ENCODE data around the gene CLCN7. TPM values are rescaled to one million over a fixed set of nuclear protein-coding genes. Genes with fewer than 3 reads are reported as not detected.

CLCN7 gene
- total and polyA plus RNA-seq, 2 donors (not counting 3 experiments of a cell fraction or from before 2014, with no cell fraction given): 59.8 to 94.9 TPM

- no peak for TF ChIP-seq POLR2A (IDR thresholded peaks at IDR 0.05; ENCODE audit: low read depth, low read length)
- TF ChIP-seq FOS (IDR thresholded peaks at IDR 0.05; ENCODE audit: borderline replicate concordance, insufficient read depth, low read length): no peak
- no peak for TF ChIP-seq POLR2AphosphoS5 (IDR thresholded peaks at IDR 0.05; ENCODE audit: insufficient read depth, low read depth, low read length)
- H3K36me3 ChIP-seq (ENCODE audit: control insufficient read depth in 2 of 2, extremely low read depth in 1 of 2, insufficient read depth in 2 of 2, low read length in 2 of 2): no peaks in the 10 kb centered on the region
- no peak overlapping the region for H3K27ac ChIP-seq (ENCODE audit: insufficient read depth, low read depth, low read length)
- H3K79me2 ChIP-seq (ENCODE audit: control insufficient read depth, insufficient read depth, low read length): no peaks in the 10 kb centered on the region
- no peaks in the 10 kb centered on the region for H3K9me3 ChIP-seq (replicated peaks; ENCODE audit: control insufficient read depth, insufficient read depth, low read length)
- ChIA-PET POLR2A (no interaction called here), CTCF (no interaction called here)
- BruUV-seq (replicated peaks): no TSS peak
- FAIRE-seq (no peak), DNase-seq (ENCODE audit: low read depth, low spot score) (no peak)
- intact Hi-C loops (cut with micrococcal nuclease) (no loop called here), dilution Hi-C loops (cut with MboI; ENCODE audit: extremely low pct_ligation_motif_present, low sequenced_read_pairs) (no loop called here)
- H3K9ac ChIP-seq (replicated peaks; ENCODE audit: extremely low read depth, insufficient read depth, low read length): no peak overlapping the region
- no peak overlapping the region for H3K4me2 ChIP-seq (ENCODE audit: insufficient read depth, low read length)
- H2AFZ ChIP-seq (ENCODE audit: low read depth, low read length): no peak overlapping the region
- no peaks in the 10 kb centered on the region for H4K20me1 ChIP-seq (replicated peaks; ENCODE audit: control insufficient read depth, extremely low read depth, insufficient read depth, low read length)
- no peak overlapping the region for H3K4me3 ChIP-seq (replicated peaks in 1 of 3; ENCODE audit: insufficient read depth in 1 of 3, low read depth in 1 of 3, low read length in 3 of 3)
- H3K9me1 ChIP-seq (replicated peaks; ENCODE audit: control insufficient read depth, extremely low read depth, insufficient read depth, low read length): no peaks in the 10 kb centered on the region
- peaks cover under 1% of the 10 kb centered on the region for H3K4me1 ChIP-seq (ENCODE audit: control insufficient read depth, extremely low read depth, insufficient read depth, low read length)
- H3K27me3 ChIP-seq (ENCODE audit: control insufficient read depth in 2 of 2, insufficient read depth in 2 of 2, low read length in 2 of 2): no peaks in the 10 kb centered on the region
Measured at GRCh38 chr16:1487395-1488053, 12.7 kb upstream of the CLCN7 start.

- no peaks in the 10 kb centered on the region for H3K27me3 ChIP-seq (ENCODE audit: control insufficient read depth in 2 of 2, insufficient read depth in 2 of 2, low read length in 2 of 2)
- H3K4me1 ChIP-seq (ENCODE audit: control insufficient read depth, extremely low read depth, insufficient read depth, low read length): no peaks in the 10 kb centered on the region
- dilution Hi-C loops (cut with MboI; ENCODE audit: extremely low pct_ligation_motif_present, low sequenced_read_pairs): no loop called here
- no peak for TF ChIP-seq MAX (IDR thresholded peaks at IDR 0.05; ENCODE audit: insufficient read depth, insufficient read length)
- no peak for TF ChIP-seq CTCF (IDR thresholded peaks at IDR 0.05; ENCODE audit: extremely low read depth in 1 of 2, insufficient read depth in 1 of 2, low read depth in 1 of 2, low read length in 2 of 2)
- no peak for TF ChIP-seq JUN (IDR thresholded peaks at IDR 0.05; ENCODE audit: borderline replicate concordance, insufficient read depth, insufficient read length, low read depth)
- no peak for TF ChIP-seq POLR2A (IDR thresholded peaks at IDR 0.05; ENCODE audit: low read depth, low read length)
- TF ChIP-seq POLR2AphosphoS5 (IDR thresholded peaks at IDR 0.05; ENCODE audit: insufficient read depth, low read depth, low read length): no peak
- no peak for TF ChIP-seq EZH2 (IDR thresholded peaks at IDR 0.05; ENCODE audit: borderline replicate concordance, low read depth, low read length, severe bottlenecking)
- TF ChIP-seq FOS (IDR thresholded peaks at IDR 0.05; ENCODE audit: borderline replicate concordance, insufficient read depth, low read length): no peak
- TF ChIP-seq GATA2 (IDR thresholded peaks at IDR 0.05; ENCODE audit: insufficient read depth, insufficient read length, low read depth, low read length): no peak
- TF ChIP-seq MYC (IDR thresholded peaks at IDR 0.05; ENCODE audit: low read depth, low read length): no peak
- intact Hi-C loops (cut with micrococcal nuclease): no loop called here
- H2AFZ ChIP-seq (ENCODE audit: low read depth, low read length): no peak overlapping the region
- H3K9me3 ChIP-seq (replicated peaks; ENCODE audit: control insufficient read depth, insufficient read depth, low read length): no peaks in the 10 kb centered on the region
- CTCF ChIA-PET: no interaction called here
- BruUV-seq (replicated peaks): no TSS peak
- POLR2A ChIA-PET: no interaction called here
- H3K4me3 ChIP-seq (replicated peaks in 1 of 3; ENCODE audit: insufficient read depth in 1 of 3, low read depth in 1 of 3, low read length in 3 of 3): no peak overlapping the region
- no peak overlapping the region for H3K4me2 ChIP-seq (ENCODE audit: insufficient read depth, low read length)
- DNase-seq (ENCODE audit: low read depth, low spot score) (no peak), FAIRE-seq (no peak)
- no peaks in the 10 kb centered on the region for H3K9me1 ChIP-seq (replicated peaks; ENCODE audit: control insufficient read depth, extremely low read depth, insufficient read depth, low read length)
- H3K27ac ChIP-seq (ENCODE audit: insufficient read depth, low read depth, low read length): no peak overlapping the region
- no peaks in the 10 kb centered on the region for H4K20me1 ChIP-seq (replicated peaks; ENCODE audit: control insufficient read depth, extremely low read depth, insufficient read depth, low read length)
- no peaks in the 10 kb centered on the region for H3K36me3 ChIP-seq (ENCODE audit: control insufficient read depth in 2 of 2, extremely low read depth in 1 of 2, insufficient read depth in 2 of 2, low read length in 2 of 2)
- H3K9ac ChIP-seq (replicated peaks; ENCODE audit: extremely low read depth, insufficient read depth, low read length): no peak overlapping the region
- H3K79me2 ChIP-seq (ENCODE audit: control insufficient read depth, insufficient read depth, low read length): no peaks in the 10 kb centered on the region
Measured at GRCh38 chr16:1486551-1487390, 11.9 kb upstream of the CLCN7 start.
